Globus pallidus (tissue), 1 donor: ENCODE measurements around the gene DOCK3.

Experiments
- DNase-seq: peaks from one replicate; pipeline ENCODE4 v3.0.0-alpha.2; 2015; ENCODE audit warnings: low spot score

DOCK3 gene

DNA sequence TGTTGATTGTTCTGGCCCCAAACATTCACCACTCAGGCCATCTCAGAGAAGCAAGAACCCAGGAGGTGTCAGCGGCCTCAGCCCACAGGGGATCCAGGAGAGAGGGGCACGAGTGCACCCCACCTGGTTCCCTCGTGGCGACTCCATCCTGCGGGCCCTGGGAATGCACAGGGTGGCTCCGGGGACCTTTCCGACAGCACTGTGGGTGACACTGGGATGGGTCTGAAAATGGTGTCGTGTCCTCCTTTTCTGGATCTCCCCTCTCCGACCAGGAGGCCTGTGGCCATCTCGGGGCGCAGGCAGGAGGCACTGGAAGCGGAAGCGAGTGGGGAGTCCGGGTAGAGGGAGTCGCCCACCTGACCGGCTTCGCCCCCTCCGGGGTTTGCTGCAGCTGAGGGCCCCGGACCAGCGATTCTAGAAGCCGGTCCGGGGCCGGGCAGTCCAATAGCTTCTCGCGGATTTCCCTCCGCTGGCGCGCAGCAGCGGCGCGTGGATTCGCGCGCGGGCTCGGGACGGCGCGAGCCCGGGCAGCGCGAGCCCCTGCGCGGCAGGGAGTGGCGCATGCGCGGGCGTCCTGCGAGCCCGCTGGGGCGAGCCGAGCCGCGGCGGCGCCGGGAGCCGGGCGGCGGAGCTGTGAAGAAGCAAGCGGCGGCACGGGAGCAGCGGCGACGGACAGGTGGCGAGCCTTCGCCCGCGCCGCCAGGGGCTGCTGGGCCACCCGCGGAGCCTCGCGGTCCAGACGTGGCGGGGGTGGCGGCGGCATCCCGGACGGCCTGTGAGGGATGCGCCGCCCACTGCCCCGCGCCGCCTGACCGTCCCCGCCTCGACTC is at the start of gene DOCK3:
DOCK3 (plus strand) TSS at position 579 of the 830 bp plus-strand sequence. CDS start 337 bp downstream, outside the sequence.
- peak; percentile 67 for DNase-seq

GRCh38 chr3:50625231-50626182 is 49.2 kb upstream of the DOCK3 start:
- no peak for DNase-seq

- no peak for DNase-seq
These were observed 48.3 kb upstream of the DOCK3 start for GRCh38 chr3:50626401-50626800.

- no peak for DNase-seq
These were observed 47.2 kb upstream of the DOCK3 start for GRCh38 chr3:50627407-50628051.

GRCh38 chr3:50628601-50629000 is 46.1 kb upstream of the DOCK3 start:
- DNase-seq: no peak

GRCh38 chr3:50630394-50630793 is 44.3 kb upstream of the DOCK3 start:
- DNase-seq: no peak

DNA sequence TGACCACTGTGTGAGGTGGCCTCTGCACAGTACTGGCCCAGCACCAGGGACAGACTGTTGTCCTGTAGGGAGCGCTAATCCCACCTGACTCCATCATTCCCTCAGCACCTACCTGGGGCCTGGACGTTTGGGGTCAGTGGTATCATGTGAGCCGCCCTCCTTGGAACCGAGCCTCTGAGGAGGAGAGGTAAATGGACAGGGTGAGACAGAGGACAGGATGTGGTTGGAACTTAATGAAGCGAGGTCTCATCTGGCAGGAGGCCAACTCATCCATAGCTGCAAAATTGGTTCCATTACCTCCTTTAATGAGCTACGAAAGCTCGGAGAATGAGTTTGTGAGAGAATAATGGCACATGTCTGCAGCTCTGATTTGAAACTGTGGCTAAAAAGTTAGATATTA is 43.9 kb upstream of the DOCK3 start:
- no peak for DNase-seq

- no peak for DNase-seq
These were observed 42.3 kb upstream of the DOCK3 start for GRCh38 chr3:50632450-50632849.

DNA sequence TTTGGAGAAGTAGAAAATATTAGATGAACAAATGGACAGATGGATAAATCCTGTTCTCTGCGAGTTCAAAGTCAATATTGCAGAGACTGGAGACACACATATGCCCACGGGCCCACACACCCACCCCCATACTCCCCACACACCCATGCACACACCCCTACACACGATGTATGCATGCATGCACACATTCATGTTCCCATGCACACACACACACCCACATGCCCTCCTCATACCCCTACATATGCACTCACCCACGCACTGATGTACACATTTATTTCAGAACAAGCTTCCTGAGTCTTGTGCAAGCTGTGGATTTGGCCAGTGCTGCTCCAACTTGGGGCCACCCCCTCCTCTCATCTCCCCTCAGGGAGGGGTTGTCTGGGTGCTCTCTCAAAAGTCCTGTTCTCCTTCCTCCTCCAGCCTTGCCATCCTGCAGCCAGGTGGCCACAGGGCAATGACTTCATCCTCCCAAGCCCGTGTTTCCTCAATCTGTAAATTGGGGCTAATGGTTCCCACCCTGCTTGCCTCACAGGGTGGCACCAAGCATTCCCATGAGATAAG is 41.4 kb upstream of the DOCK3 start:
- DNase-seq: no peak

DNA sequence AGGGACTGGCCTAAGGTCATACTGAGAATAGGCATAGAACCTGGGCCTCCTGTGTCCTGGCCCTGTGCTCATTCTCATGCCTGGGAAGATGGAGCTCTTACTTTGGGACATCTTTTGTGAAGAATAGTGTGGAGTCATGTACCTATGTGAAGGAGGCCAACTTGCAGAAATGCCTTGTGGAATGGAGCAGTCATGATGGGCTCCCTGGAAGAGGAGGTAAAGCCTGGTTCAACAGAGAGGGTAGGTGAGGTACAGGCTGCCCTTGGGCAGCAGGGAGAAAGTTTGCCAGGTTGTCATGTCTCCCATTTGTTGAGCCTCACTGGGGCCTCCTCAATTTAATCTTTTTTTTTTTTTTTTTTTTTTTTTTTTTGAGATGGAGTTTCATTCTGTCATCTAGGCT is 39.7 kb upstream of the DOCK3 start:
- no peak for DNase-seq

GRCh38 chr3:50637011-50637410 is 37.7 kb upstream of the DOCK3 start:
- no peak for DNase-seq

- DNase-seq: no peak
These were observed 36.8 kb upstream of the DOCK3 start for GRCh38 chr3:50637945-50638344.

- DNase-seq: no peak
These were observed 35.7 kb upstream of the DOCK3 start for GRCh38 chr3:50639055-50639494.

- DNase-seq: no peak
These were observed 32.3 kb upstream of the DOCK3 start for GRCh38 chr3:50642382-50642781.

DNA sequence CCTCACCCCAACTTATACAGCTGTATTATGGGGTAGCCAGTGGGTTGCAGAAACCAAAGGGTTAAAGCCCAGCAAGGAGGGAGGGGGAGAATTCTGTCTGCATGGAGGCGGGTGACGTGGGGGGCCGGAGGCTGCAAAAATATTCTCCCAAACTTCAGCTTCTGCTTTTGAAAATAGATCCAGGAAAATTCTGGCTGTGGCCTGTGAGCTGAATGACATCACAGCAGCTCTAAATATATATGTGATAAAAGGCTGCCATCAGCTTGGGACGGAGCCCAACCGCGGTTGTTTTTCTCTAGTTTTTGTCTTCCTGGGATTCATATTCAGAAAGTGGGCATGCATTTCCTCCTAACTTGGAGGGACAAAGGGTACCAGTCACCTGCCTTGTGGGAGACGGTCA is 30.2 kb upstream of the DOCK3 start:
- no peak for DNase-seq

- no peak for DNase-seq
These were observed 29.3 kb upstream of the DOCK3 start for GRCh38 chr3:50645378-50645777.

GRCh38 chr3:50648313-50648712 is 26.4 kb upstream of the DOCK3 start:
- no peak for DNase-seq

- no peak for DNase-seq
These were observed 25.8 kb upstream of the DOCK3 start for GRCh38 chr3:50648944-50649343.

DNA sequence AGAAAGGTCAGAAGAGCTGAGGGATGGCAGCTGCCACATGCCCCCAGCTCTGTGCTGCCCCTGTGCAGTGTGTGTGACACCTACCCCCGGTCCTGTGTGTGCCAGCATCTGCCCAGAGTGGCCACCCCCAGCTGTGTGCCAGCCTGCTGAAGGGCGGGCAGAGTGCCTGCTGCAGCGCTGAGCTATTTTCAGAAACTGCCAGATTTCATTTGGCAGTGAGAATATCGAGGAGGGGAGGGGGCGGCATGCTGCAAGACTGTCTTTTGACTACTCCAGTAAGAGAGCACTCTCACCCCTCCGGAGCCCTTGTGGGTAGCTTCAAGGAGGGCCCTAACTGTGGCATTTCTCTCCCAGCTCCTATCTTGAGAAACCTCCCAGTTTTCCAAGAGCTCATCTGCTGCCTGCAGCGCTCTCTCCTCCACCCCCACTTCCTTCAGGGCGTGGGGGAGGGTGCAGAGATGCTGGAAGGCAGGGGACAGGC is 25.2 kb upstream of the DOCK3 start:
- DNase-seq: peak; percentile 64

GRCh38 chr3:50650018-50650417 is 24.7 kb upstream of the DOCK3 start:
- no peak for DNase-seq

DNA sequence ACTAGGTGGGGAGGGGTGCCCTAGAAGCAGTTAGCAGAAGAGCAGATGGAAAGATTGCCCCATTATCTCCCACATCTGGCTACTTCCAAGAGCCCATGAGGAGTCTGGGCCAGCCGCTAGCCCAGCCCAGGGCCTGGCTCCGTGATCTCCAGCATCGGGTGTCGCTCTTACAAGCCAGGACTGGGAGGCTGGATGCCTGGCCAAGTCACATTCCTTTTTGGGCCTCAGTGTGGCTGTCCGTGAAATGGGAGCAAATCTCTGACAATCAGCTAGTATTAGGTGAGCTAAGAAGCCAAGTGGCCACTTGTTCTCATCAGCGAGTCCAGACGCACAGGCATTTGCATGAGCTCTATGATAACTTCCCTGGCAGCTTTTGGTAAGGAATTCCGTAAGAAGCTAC is 23.3 kb upstream of the DOCK3 start:
- DNase-seq: no peak
